ENCODE data around the gene CNNM4.

The CNNM4 gene

DNA sequence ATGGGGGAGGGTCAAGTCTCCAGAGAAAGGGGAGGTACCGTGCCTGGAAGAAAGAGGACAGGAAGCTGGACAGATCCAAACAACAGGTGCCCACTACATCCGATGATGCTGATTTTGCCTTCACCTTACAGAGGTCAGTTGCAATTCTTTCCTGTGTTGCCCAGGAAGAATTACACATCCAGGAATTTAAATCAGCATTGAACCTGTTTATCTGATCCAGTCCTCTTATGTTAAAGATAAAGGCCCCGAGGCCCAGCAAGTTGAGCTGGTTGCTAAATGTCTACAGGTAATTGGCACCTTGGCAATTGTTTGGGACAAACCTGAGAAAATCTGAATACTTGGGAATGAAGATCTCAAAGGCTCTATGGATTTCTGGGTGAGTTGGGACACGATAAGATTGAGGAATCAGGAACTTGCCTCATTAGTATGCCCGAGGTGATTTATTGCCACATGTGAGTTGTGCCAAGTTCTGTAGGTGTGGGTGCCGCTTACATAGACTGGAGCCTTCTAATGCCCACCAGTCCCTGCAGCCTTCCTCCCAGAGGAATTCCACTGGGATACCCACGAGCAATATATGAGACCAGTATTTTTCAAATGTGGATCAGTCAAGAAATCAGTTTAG is 6.9 kb upstream of the CNNM4 start:
- TF ChIP-seq, protein P1, sequence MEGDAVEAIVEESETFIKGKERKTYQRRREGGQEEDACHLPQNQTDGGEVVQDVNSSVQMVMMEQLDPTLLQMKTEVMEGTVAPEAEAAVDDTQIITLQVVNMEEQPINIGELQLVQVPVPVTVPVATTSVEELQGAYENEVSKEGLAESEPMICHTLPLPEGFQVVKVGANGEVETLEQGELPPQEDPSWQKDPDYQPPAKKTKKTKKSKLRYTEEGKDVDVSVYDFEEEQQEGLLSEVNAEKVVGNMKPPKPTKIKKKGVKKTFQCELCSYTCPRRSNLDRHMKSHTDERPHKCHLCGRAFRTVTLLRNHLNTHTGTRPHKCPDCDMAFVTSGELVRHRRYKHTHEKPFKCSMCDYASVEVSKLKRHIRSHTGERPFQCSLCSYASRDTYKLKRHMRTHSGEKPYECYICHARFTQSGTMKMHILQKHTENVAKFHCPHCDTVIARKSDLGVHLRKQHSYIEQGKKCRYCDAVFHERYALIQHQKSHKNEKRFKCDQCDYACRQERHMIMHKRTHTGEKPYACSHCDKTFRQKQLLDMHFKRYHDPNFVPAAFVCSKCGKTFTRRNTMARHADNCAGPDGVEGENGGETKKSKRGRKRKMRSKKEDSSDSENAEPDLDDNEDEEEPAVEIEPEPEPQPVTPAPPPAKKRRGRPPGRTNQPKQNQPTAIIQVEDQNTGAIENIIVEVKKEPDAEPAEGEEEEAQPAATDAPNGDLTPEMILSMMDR (IDR thresholded peaks at IDR 0.05; ENCODE audit: insufficient read depth, low read length, poor library complexity, severe bottlenecking), result no peak
- Histone ChIP-seq H3K27me3 (replicated peaks; ENCODE audit: control insufficient read depth, insufficient read depth, low read length) (no peaks in the 10 kb centered on the region), H3K36me3 (ENCODE audit: control insufficient read depth, insufficient read depth, low read length) (no peaks in the 10 kb centered on the region), H3K4me3 (replicated peaks; ENCODE audit: low read depth, low read length) (no peak overlapping the region)
- DNase-seq (ENCODE audit: extremely low read depth, insufficient read length), result no peak

DNA sequence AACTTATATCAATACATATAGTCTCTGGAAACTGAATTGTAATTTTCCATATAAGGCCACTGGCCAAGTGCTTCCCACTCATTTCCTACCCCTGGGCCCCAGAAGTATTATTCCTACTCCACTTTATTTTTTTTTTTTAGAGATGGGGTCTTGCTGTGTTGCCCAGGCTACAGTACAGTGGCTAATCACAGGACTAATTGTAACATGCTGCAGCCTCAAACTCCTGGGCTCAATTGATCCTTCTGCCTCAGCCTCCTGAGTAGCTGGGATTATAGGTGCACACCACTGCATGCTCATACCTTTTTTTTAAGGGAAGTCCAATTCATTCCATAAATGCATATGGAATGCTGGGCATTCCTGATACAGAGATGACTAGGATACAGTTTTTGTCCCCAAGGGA is 6.4 kb upstream of the CNNM4 start:
- no peak overlapping the region for H3K4me3 ChIP-seq (replicated peaks; ENCODE audit: low read depth, low read length)
- H3K36me3 ChIP-seq (ENCODE audit: control insufficient read depth, insufficient read depth, low read length), result no peaks in the 10 kb centered on the region
- no peak for DNase-seq (ENCODE audit: extremely low read depth, insufficient read length)
- H3K27me3 ChIP-seq (replicated peaks; ENCODE audit: control insufficient read depth, insufficient read depth, low read length), result no peaks in the 10 kb centered on the region
- TF ChIP-seq, protein P1 (IDR thresholded peaks at IDR 0.05; ENCODE audit: insufficient read depth, low read length, poor library complexity, severe bottlenecking), result no peak

DNA sequence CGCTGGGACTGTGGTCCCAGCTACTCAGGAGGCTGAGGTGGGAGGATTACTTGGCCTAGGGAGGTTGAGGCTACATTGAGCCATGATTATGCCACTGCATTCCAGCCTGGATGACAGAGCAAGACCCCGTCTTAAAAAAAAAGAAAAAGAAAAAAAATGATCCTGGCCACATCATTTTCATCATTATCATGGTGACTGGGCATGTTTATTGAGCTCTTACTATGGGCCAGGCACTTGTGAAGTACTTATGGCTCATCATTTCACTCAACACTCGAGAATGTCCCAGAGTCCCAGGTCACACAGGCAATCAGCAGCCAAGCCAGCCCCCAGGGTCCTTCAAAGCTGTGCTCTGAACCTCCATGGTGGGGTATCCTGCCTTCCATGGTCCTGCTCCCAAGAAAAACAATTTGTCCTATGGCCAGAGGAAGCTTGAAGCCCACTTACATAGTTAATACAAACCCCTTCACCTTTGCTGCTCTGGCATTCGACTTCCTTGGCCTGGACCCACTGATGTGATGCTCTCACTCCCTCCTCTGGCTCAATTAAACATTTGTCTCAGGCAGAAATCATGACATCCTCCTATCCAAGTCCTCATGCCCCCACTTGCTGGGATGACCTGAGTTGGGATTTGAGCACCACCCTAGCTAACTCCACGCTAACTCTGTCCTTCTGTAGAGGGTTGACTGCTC is 3.8 kb upstream of the CNNM4 start:
- TF ChIP-seq, protein P1 (IDR thresholded peaks at IDR 0.05; ENCODE audit: insufficient read depth, low read length, poor library complexity, severe bottlenecking), result no peak
- Histone ChIP-seq H3K4me3 (replicated peaks; ENCODE audit: low read depth, low read length) (no peak overlapping the region), H3K36me3 (ENCODE audit: control insufficient read depth, insufficient read depth, low read length) (no peaks in the 10 kb centered on the region), H3K27me3 (replicated peaks; ENCODE audit: control insufficient read depth, insufficient read depth, low read length) (no peaks in the 10 kb centered on the region)
- no peak for DNase-seq (ENCODE audit: extremely low read depth, insufficient read length)

DNA sequence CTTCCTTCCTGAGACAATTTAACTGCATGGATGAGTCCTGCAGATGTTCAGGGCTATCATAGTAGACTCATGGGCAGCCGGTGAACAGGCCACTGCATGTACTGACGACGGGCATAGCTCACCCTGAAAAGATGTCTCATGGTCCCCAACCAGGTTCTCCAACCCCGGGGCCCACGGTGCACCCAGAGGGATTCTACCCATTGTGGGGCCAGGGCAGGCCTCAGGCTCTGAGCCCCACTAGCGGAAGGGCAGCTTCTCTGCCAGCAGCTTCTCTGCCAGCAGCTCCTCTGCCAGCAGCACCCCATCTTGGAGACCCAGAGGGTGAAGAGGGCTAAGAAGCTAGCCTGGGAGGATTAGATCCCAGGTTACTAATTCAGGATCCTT is 3.2 kb upstream of the CNNM4 start:
- H3K27me3 ChIP-seq (replicated peaks; ENCODE audit: control insufficient read depth, insufficient read depth, low read length), result no peaks in the 10 kb centered on the region
- H3K4me3 ChIP-seq (replicated peaks; ENCODE audit: low read depth, low read length), result no peak overlapping the region
- TF ChIP-seq, protein P1 (IDR thresholded peaks at IDR 0.05; ENCODE audit: insufficient read depth, low read length, poor library complexity, severe bottlenecking), result no peak
- no peaks in the 10 kb centered on the region for H3K36me3 ChIP-seq (ENCODE audit: control insufficient read depth, insufficient read depth, low read length)
- no peak for DNase-seq (ENCODE audit: extremely low read depth, insufficient read length)

DNA sequence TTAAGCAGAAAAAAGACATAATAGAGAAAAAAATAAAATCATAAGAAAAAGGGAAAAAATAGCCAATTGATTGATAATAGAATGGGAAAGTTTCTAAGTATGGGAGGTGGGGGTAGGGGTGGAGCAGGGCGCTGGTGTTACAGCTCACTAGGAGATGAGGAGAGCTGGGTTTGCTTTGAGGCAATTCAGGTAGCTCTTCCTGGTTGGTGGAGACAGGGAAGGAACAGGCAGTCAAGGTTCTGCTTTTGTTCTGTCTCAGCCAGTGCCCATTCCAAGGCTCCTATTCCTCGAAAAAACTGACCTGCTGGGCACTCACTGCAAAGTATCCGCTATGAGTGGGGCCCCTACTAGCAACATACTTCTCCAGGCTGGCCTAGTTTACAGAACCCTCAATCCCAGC is 1.7 kb upstream of the CNNM4 start:
- no peak for DNase-seq (ENCODE audit: extremely low read depth, insufficient read length)
- no peaks in the 10 kb centered on the region for H3K36me3 ChIP-seq (ENCODE audit: control insufficient read depth, insufficient read depth, low read length)
- TF ChIP-seq, protein P1 (IDR thresholded peaks at IDR 0.05; ENCODE audit: insufficient read depth, low read length, poor library complexity, severe bottlenecking), result no peak

More for the DNA sequence above, 1.7 kb upstream of the CNNM4 start:
- Histone ChIP-seq H3K27me3 (replicated peaks; ENCODE audit: control insufficient read depth, insufficient read depth, low read length) (no peaks in the 10 kb centered on the region), H3K4me3 (replicated peaks; ENCODE audit: low read depth, low read length) (no peak overlapping the region)

Measured in GM06990 (cell line).